ENCODE results near the gene SH3RF3. TPM values are rescaled to one million over a fixed set of nuclear protein-coding genes. Genes with fewer than 3 reads are reported as not detected.

SH3RF3 gene
- total and polyA plus RNA-seq, 9 of the 15 experiments (the other 6 are each of a cell fraction or from before 2014, with no cell fraction given) = 0.02 TPM; not detected in 8

DNA sequence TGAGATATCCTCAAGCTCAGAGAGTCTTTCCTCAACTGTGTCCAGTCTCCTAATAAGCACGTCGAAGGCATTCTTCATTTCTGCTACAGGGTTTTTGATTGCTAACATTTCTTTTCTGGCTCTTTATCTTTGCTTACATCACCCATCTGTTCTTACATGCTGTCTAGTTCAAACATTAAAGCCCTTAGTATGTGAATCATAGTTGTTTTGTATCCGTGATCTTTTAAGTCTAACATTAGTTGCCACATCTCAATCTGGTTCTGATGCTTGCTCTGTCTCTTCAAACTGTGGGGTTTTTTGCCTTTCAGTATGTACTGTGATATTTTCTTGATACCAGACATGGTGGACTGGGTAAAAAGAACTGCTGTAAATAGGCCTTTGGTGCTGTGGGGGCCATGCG, 235.2 kb downstream of the SH3RF3 start:
- H3K4me3 ChIP-seq = no peak overlapping the region
- no peak overlapping the region for H3K27ac ChIP-seq (ENCODE audit: extremely low read depth, low read depth, low read length)
- CTCF ChIA-PET (ENCODE audit: low intra/inter-chr PET ratio) = no interaction called here
- DNase-seq (ENCODE audit: extremely low read depth in 1 of 4, low spot score in 3 of 4) (no peak), ATAC-seq (no peak), FAIRE-seq (no peak)
- no peaks in the 10 kb centered on the region for H4K20me1 ChIP-seq (replicated peaks; ENCODE audit: control insufficient read depth, insufficient read depth, low read length)
- H3K9me1 ChIP-seq (ENCODE audit: control insufficient read depth, insufficient read depth, low read length) = no peaks in the 10 kb centered on the region
- H3K79me2 ChIP-seq (ENCODE audit: control insufficient read depth, insufficient read depth, low read length) = no peaks in the 10 kb centered on the region
- H3K9me3 ChIP-seq (replicated peaks; ENCODE audit: control insufficient read depth, insufficient read depth, low read depth, low read length) = no peaks in the 10 kb centered on the region
- H3K9ac ChIP-seq (ENCODE audit: insufficient read depth in 1 of 2, low read depth in 2 of 2, low read length in 2 of 2) = no peak overlapping the region
- BruUV-seq (replicated peaks) = no TSS peak
- H3K27me3 ChIP-seq (ENCODE audit: control insufficient read depth in 2 of 2, insufficient read depth in 2 of 2, low read length in 2 of 2) = peaks cover 0 to 1% of the 10 kb centered on the region in 2 experiments; a peak in 1 of 5 replicates
- WGBS (ENCODE audit: insufficient coverage, low coverage, missing lambda C conversion rate) = 2% methylated on average over 4 of the region's 4 CpGs
- in situ Hi-C loops (cut with MboI) = no loop called here
- intact Hi-C loops (cut with micrococcal nuclease) = no loop called here
- H3K4me2 ChIP-seq (ENCODE audit: insufficient read depth, low read length) = no peak overlapping the region
- no peaks in the 10 kb centered on the region for H3K4me1 ChIP-seq (replicated peaks in 1 of 2; ENCODE audit: control insufficient read depth in 2 of 2, insufficient read depth in 2 of 2, low read length in 2 of 2)
- POLR2A ChIA-PET = no interaction called here
- no peak overlapping the region for H2AFZ ChIP-seq (ENCODE audit: low read depth, low read length)
- H3K36me3 ChIP-seq (ENCODE audit: control insufficient read depth, insufficient read depth, low read length) = no peaks in the 10 kb centered on the region
- TF ChIP-seq, protein P1, sequence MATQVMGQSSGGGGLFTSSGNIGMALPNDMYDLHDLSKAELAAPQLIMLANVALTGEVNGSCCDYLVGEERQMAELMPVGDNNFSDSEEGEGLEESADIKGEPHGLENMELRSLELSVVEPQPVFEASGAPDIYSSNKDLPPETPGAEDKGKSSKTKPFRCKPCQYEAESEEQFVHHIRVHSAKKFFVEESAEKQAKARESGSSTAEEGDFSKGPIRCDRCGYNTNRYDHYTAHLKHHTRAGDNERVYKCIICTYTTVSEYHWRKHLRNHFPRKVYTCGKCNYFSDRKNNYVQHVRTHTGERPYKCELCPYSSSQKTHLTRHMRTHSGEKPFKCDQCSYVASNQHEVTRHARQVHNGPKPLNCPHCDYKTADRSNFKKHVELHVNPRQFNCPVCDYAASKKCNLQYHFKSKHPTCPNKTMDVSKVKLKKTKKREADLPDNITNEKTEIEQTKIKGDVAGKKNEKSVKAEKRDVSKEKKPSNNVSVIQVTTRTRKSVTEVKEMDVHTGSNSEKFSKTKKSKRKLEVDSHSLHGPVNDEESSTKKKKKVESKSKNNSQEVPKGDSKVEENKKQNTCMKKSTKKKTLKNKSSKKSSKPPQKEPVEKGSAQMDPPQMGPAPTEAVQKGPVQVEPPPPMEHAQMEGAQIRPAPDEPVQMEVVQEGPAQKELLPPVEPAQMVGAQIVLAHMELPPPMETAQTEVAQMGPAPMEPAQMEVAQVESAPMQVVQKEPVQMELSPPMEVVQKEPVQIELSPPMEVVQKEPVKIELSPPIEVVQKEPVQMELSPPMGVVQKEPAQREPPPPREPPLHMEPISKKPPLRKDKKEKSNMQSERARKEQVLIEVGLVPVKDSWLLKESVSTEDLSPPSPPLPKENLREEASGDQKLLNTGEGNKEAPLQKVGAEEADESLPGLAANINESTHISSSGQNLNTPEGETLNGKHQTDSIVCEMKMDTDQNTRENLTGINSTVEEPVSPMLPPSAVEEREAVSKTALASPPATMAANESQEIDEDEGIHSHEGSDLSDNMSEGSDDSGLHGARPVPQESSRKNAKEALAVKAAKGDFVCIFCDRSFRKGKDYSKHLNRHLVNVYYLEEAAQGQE (IDR thresholded peaks at IDR 0.05; ENCODE audit: borderline replicate concordance) = no peak
- TF ChIP-seq, protein P1 (CRISPR knock-in tag; IDR thresholded peaks at IDR 0.05; ENCODE audit: low read depth) = no peak
- no peak for TF ChIP-seq ZBTB1 (CRISPR knock-in tag; IDR thresholded peaks at IDR 0.05; ENCODE audit: borderline replicate concordance, low read depth)
- no peak for TF ChIP-seq KLF16 (IDR thresholded peaks at IDR 0.05)
- TF ChIP-seq DPF2 (IDR thresholded peaks at IDR 0.05) = no peak
- no peak for TF ChIP-seq ZNF197 (CRISPR knock-in tag; IDR thresholded peaks at IDR 0.05; ENCODE audit: low read depth)
- TF ChIP-seq, protein P2, sequence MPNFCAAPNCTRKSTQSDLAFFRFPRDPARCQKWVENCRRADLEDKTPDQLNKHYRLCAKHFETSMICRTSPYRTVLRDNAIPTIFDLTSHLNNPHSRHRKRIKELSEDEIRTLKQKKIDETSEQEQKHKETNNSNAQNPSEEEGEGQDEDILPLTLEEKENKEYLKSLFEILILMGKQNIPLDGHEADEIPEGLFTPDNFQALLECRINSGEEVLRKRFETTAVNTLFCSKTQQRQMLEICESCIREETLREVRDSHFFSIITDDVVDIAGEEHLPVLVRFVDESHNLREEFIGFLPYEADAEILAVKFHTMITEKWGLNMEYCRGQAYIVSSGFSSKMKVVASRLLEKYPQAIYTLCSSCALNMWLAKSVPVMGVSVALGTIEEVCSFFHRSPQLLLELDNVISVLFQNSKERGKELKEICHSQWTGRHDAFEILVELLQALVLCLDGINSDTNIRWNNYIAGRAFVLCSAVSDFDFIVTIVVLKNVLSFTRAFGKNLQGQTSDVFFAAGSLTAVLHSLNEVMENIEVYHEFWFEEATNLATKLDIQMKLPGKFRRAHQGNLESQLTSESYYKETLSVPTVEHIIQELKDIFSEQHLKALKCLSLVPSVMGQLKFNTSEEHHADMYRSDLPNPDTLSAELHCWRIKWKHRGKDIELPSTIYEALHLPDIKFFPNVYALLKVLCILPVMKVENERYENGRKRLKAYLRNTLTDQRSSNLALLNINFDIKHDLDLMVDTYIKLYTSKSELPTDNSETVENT (CRISPR knock-in tag; IDR thresholded peaks at IDR 0.05) = no peak
- TF ChIP-seq SNIP1 (IDR thresholded peaks at IDR 0.05; ENCODE audit: low read depth) = no peak
- TF ChIP-seq SAP30 (IDR thresholded peaks at IDR 0.05; ENCODE audit: borderline replicate concordance, insufficient read depth, low read depth, low read length, poor library complexity, severe bottlenecking) = no peak
- no peak for TF ChIP-seq MTA1 (IDR thresholded peaks at IDR 0.05; ENCODE audit: borderline replicate concordance)
- no peak for TF ChIP-seq KAT8 (IDR thresholded peaks at IDR 0.05; ENCODE audit: low read depth)
- TF ChIP-seq, protein P3, sequence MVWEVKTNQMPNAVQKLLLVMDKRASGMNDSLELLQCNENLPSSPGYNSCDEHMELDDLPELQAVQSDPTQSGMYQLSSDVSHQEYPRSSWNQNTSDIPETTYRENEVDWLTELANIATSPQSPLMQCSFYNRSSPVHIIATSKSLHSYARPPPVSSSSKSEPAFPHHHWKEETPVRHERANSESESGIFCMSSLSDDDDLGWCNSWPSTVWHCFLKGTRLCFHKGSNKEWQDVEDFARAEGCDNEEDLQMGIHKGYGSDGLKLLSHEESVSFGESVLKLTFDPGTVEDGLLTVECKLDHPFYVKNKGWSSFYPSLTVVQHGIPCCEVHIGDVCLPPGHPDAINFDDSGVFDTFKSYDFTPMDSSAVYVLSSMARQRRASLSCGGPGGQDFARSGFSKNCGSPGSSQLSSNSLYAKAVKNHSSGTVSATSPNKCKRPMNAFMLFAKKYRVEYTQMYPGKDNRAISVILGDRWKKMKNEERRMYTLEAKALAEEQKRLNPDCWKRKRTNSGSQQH (CRISPR knock-in tag; IDR thresholded peaks at IDR 0.05) = no peak
